GM12878 (cell line): ENCODE measurements around the gene NRIP3. TPM values are rescaled to one million over a fixed set of nuclear protein-coding genes. Genes with fewer than 3 reads are reported as not detected.

ENCODE experiments used
- ATAC-seq: fragments of 200-7000 bp; cut with Tn5 transposase; 3 replicates; pipeline ENCODE4 v1.9.1; 2020; ENCODE audit warnings: mild to moderate bottlenecking, moderate library complexity
- BruUV-seq: library from RNA; stranded (reverse); fragments of 400-500 nt; replicated peaks from 2 replicates; lab custom pipeline; 2021; lab: Mats Ljungman, UMichigan
- CTCF ChIA-PET: fragments of 300-600 bp; sonication (Branson Sonifier 250); formaldehyde crosslinking; extraction: SDS; loops from one replicate; lab custom pipeline; 2021; ENCODE audit warnings: inconsistent platforms; lab: Yijun Ruan, JAX
- POLR2A ChIA-PET: fragments of 350-600 bp; formaldehyde crosslinking; extraction: SDS; loops from one replicate; lab custom pipeline; 2021; ENCODE audit warnings: inconsistent platforms; lab: Charles Lee
- RAD21 ChIA-PET: fragments of 300-600 bp; sonication (Branson Sonifier 250); formaldehyde crosslinking; loops from one replicate; lab custom pipeline; 2023; ENCODE audit warnings: antibody characterized with exemption; ENCODE audit not compliant: unreplicated experiment; lab: Charles Lee
- SMC1A ChIA-PET: fragments of 300-600 bp; sonication (Branson Sonifier 250); formaldehyde crosslinking; loops from one replicate; lab custom pipeline; 2023; ENCODE audit not compliant: unreplicated experiment, uncharacterized antibody; lab: Charles Lee
- DNase-seq: peaks from one replicate; pipeline ENCODE4 v3.0.0-alpha.2; 2011; ENCODE audit warnings: low read depth, low spot score
- FAIRE-seq: peaks from 3 replicates; lab custom pipeline; 2011; peaks lifted over from hg19 to GRCh38; lab: Jason Lieb, UNC
- H2AFZ ChIP-seq: 2 replicates; pipeline ENCODE4 v1.6.0; 2011; ENCODE audit warnings: low read depth, low read length, control low read depth; ENCODE audit not compliant: control insufficient read depth
- H3K27ac ChIP-seq: 2 replicates; pipeline ENCODE4 v1.5.1; 2011; ENCODE audit warnings: control low read depth; ENCODE audit not compliant: control insufficient read depth, insufficient read depth
- H3K27me3 ChIP-seq, 2 experiments: replicated peaks in 1 of 2; 2 replicates each; pipeline versions ENCODE4 v1.6.0 to v1.6.1; 2011; ENCODE audit warnings: low read length in 1 of 2; ENCODE audit not compliant: control insufficient read depth in 2 of 2, insufficient read depth in 2 of 2
- H3K36me3 ChIP-seq, 2 experiments: 2 replicates each; pipeline ENCODE4 v1.5.1; 2011; ENCODE audit warnings: low read length in 1 of 2; ENCODE audit not compliant: control insufficient read depth in 2 of 2, insufficient read depth in 2 of 2
- H3K4me1 ChIP-seq: 2 replicates; pipeline ENCODE4 v1.6.1; 2011; ENCODE audit warnings: mild to moderate bottlenecking, low read length, moderate library complexity, mixed read lengths; ENCODE audit not compliant: control insufficient read depth, insufficient read depth
- H3K4me2 ChIP-seq: 2 replicates; pipeline ENCODE4 v1.6.0; 2011; ENCODE audit warnings: control low read depth; ENCODE audit not compliant: control insufficient read depth, insufficient read depth
- H3K4me3 ChIP-seq: fragments of 200-600 bp; sonication (generic); 2 replicates; pipeline ENCODE4 v1.5.1; 2016
- H3K79me2 ChIP-seq: 2 replicates; pipeline ENCODE4 v1.6.0; 2011; ENCODE audit warnings: low read length; ENCODE audit not compliant: control insufficient read depth, insufficient read depth
- H3K9ac ChIP-seq: 2 replicates; pipeline ENCODE4 v1.8.0; 2011; ENCODE audit warnings: low read length, control low read depth, mixed read lengths; ENCODE audit not compliant: control insufficient read depth, insufficient read depth
- H3K9me3 ChIP-seq: replicated peaks from 3 replicates; pipeline ENCODE4 v1.5.1; 2011; ENCODE audit warnings: mild to moderate bottlenecking, low read length; ENCODE audit not compliant: control insufficient read depth, insufficient read depth
- H4K20me1 ChIP-seq: 2 replicates; pipeline ENCODE4 v1.6.0; 2011; ENCODE audit not compliant: control insufficient read depth, insufficient read depth
- BCL11A ChIP-seq: IDR thresholded peaks from 2 replicates; pipeline ENCODE4 v1.6.1; 2011; ENCODE audit warnings: low read depth, low read length
- HCFC1 ChIP-seq: fragments of 150-350 bp; IDR thresholded peaks from 2 replicates; pipeline ENCODE4 v1.6.1; 2014; ENCODE audit warnings: low read length
- KAT2A ChIP-seq: conservative IDR thresholded peaks from 2 replicates; pipeline ENCODE4 v1.6.1; 2011; ENCODE audit warnings: low read depth, low read length; ENCODE audit not compliant: control insufficient read depth
- KDM1A ChIP-seq: fragments of 200-600 bp; sonication (generic); IDR thresholded peaks from 2 replicates; pipeline ENCODE4 v1.6.1; 2016; ENCODE audit warnings: borderline replicate concordance
- KLF5 ChIP-seq: fragments of 450-650 bp; IDR thresholded peaks from 2 replicates; pipeline ENCODE4 v1.6.1; 2014; ENCODE audit warnings: mild to moderate bottlenecking; ENCODE audit not compliant: partially characterized antibody
- LARP7 ChIP-seq: fragments of 450-650 bp; IDR thresholded peaks from 2 replicates; pipeline ENCODE4 v1.6.1; 2017; ENCODE audit warnings: mild to moderate bottlenecking
- PAX8 ChIP-seq: fragments of 450-650 bp; IDR thresholded peaks from 2 replicates; pipeline ENCODE4 v1.6.1; 2017; ENCODE audit warnings: mild to moderate bottlenecking, moderate library complexity
- PKNOX1 ChIP-seq: fragments of 450-650 bp; IDR thresholded peaks from 2 replicates; pipeline ENCODE4 v1.6.1; 2016; ENCODE audit warnings: mild to moderate bottlenecking
- PRDM15 ChIP-seq: fragments of 450-650 bp; formaldehyde crosslinking; IDR thresholded peaks from 2 replicates; pipeline ENCODE4 v1.4.0; 2020; ENCODE audit warnings: mild to moderate bottlenecking, moderate library complexity
- ZNF622 ChIP-seq: fragments of 450-650 bp; IDR thresholded peaks from 2 replicates; pipeline ENCODE4 v1.6.1; 2017; ENCODE audit warnings: mild to moderate bottlenecking, inconsistent platforms
- WGBS: methylation state at CpG from one replicate; pipeline ENCODE4 v1.1.6; 2016; ENCODE audit warnings: low lambda C conversion rate; ENCODE audit not compliant: insufficient replicate concordance, insufficient coverage; ENCODE audit errors: missing lambda C conversion rate; 5-methylcytosine and 5-hydroxymethylcytosine counted together
- in situ Hi-C: fragments of 300-500 bp; cut with MboI; formaldehyde crosslinking; loops from 9 replicates; pipeline ENCODE4 v1.14.3; 2018; ENCODE audit warnings: mixed read lengths
- intact Hi-C: fragments of 100-400 bp; cut with micrococcal nuclease; formaldehyde crosslinking; loops from one replicate; pipeline ENCODE4 v1.14.2; 2022; ENCODE audit not compliant: unreplicated experiment
- polyA plus RNA-seq, 11 experiments: library from polyadenylated mRNA; depleted of rRNA in 4 of 11; unstranded in 6 of 11; stranded (reverse) in 5 of 11; fragments of >200 nt; fragmentation: Nextera tagmentation in 4 of 11; fragmentation: Illumina TruSeq in 1 of 11; extraction: Ambion mirVana in 4 of 11; extraction: Trizol in 1 of 11; gene quantifications; 1 replicate in 1 of 11; 2 replicates in 10 of 11; pipeline versions ENCODE4 v1.2.1 to v1.2.3, GENCODE V29; 2011 to 2016; ENCODE audit warnings: inconsistent platforms in 2 of 11, missing spikeins in 2 of 11, low read depth in 1 of 11
- total RNA-seq, 4 experiments: library from RNA; depleted of rRNA in 3 of 4; stranded (reverse); fragments of >200 nt in 3 of 4; fragmentation: Illumina TruSeq in 1 of 4; extraction: Trizol in 1 of 4; gene quantifications; 2 replicates each; pipeline versions ENCODE4 v1.2.1 to v1.2.3, GENCODE V29; 2013 to 2021
- TF ChIP-seq, protein P1 (sequence below): fragments of 150-350 bp; IDR thresholded peaks from 2 replicates; pipeline ENCODE4 v1.6.1; 2016; ENCODE audit warnings: low read depth, low read length
- TF ChIP-seq, protein P2 (sequence below): fragments of 450-650 bp; IDR thresholded peaks from 2 replicates; pipeline ENCODE4 v1.6.1; 2017; ENCODE audit warnings: antibody characterized with exemption, mild to moderate bottlenecking, moderate library complexity

The NRIP3 gene
- total and polyA plus RNA-seq, 10 of the 15 experiments (the other 5 are each of a cell fraction or from before 2014, with no cell fraction given), result under 0.01 to 0.25 (median 0.09) TPM; not detected in 7

GRCh38 chr11:8997451-8997850 lies 6.3 kb downstream of the NRIP3 start (continued):
- no peak for TF ChIP-seq KAT2A
- no peak for TF ChIP-seq PRDM15 (CRISPR knock-in tag)
- TF ChIP-seq LARP7, result no peak

GRCh38 chr11:8989453-8989852 lies 14.3 kb downstream of the NRIP3 start:
- H3K27ac ChIP-seq, result no peak overlapping the region
- H3K4me3 ChIP-seq, result no peak overlapping the region
- intact Hi-C loops, result no loop called here
- FAIRE-seq (no peak), ATAC-seq (no peak), DNase-seq (no peak)
- ChIA-PET POLR2A (no interaction called here), CTCF (interaction anchor here (0.8 to 1.0 kb wide), 2 partner anchors 100 to 148 kb away, joined by 3 read pairs; no protein-coding TSS in a partner anchor), RAD21 (no interaction called here), SMC1A (no interaction called here)
- H3K27me3 ChIP-seq, result peaks cover 0 to 2% of the 10 kb centered on the region in 2 experiments; a peak in 1 of 4 replicates
- H3K4me2 ChIP-seq, result no peak overlapping the region
- H3K79me2 ChIP-seq, result no peaks in the 10 kb centered on the region
- no peaks in the 10 kb centered on the region for H3K4me1 ChIP-seq
- H3K9ac ChIP-seq, result no peak overlapping the region
- in situ Hi-C loops, result no loop called here
- no peaks in the 10 kb centered on the region for H3K9me3 ChIP-seq
- H3K36me3 ChIP-seq, result no peaks in the 10 kb centered on the region
- H2AFZ ChIP-seq, result no peak overlapping the region
- H4K20me1 ChIP-seq, result no peaks in the 10 kb centered on the region
- no TSS peak for BruUV-seq
- 35% methylated on average over 1 of the region's 1 CpG for whole genome bisulfite sequencing
- TF ChIP-seq PAX8 (no peak), BCL11A (no peak), ZNF622 (no peak), KLF5 (no peak), KDM1A (no peak), HCFC1 (no peak), PKNOX1 (no peak)
- TF ChIP-seq, protein P1, sequence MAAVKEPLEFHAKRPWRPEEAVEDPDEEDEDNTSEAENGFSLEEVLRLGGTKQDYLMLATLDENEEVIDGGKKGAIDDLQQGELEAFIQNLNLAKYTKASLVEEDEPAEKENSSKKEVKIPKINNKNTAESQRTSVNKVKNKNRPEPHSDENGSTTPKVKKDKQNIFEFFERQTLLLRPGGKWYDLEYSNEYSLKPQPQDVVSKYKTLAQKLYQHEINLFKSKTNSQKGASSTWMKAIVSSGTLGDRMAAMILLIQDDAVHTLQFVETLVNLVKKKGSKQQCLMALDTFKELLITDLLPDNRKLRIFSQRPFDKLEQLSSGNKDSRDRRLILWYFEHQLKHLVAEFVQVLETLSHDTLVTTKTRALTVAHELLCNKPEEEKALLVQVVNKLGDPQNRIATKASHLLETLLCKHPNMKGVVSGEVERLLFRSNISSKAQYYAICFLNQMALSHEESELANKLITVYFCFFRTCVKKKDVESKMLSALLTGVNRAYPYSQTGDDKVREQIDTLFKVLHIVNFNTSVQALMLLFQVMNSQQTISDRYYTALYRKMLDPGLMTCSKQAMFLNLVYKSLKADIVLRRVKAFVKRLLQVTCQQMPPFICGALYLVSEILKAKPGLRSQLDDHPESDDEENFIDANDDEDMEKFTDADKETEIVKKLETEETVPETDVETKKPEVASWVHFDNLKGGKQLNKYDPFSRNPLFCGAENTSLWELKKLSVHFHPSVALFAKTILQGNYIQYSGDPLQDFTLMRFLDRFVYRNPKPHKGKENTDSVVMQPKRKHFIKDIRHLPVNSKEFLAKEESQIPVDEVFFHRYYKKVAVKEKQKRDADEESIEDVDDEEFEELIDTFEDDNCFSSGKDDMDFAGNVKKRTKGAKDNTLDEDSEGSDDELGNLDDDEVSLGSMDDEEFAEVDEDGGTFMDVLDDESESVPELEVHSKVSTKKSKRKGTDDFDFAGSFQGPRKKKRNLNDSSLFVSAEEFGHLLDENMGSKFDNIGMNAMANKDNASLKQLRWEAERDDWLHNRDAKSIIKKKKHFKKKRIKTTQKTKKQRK, result no peak
- TF ChIP-seq, protein P2, sequence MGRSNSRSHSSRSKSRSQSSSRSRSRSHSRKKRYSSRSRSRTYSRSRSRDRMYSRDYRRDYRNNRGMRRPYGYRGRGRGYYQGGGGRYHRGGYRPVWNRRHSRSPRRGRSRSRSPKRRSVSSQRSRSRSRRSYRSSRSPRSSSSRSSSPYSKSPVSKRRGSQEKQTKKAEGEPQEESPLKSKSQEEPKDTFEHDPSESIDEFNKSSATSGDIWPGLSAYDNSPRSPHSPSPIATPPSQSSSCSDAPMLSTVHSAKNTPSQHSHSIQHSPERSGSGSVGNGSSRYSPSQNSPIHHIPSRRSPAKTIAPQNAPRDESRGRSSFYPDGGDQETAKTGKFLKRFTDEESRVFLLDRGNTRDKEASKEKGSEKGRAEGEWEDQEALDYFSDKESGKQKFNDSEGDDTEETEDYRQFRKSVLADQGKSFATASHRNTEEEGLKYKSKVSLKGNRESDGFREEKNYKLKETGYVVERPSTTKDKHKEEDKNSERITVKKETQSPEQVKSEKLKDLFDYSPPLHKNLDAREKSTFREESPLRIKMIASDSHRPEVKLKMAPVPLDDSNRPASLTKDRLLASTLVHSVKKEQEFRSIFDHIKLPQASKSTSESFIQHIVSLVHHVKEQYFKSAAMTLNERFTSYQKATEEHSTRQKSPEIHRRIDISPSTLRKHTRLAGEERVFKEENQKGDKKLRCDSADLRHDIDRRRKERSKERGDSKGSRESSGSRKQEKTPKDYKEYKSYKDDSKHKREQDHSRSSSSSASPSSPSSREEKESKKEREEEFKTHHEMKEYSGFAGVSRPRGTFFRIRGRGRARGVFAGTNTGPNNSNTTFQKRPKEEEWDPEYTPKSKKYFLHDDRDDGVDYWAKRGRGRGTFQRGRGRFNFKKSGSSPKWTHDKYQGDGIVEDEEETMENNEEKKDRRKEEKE, result no peak
